OCI-LY7 (cell line): ENCODE results near the gene TRIM71. TPM values are rescaled to one million over a fixed set of nuclear protein-coding genes. Genes with fewer than 3 reads are reported as not detected.

Source experiments
- BruUV-seq: library from RNA; stranded (reverse); fragments of 400-500 nt; replicated peaks from 2 replicates; lab custom pipeline; 2021; lab: Mats Ljungman, UMichigan
- CTCF ChIA-PET: fragments of 300-600 bp; sonication (Branson Sonifier 250); formaldehyde crosslinking; loops from one replicate; lab custom pipeline; 2022; ENCODE audit warnings: antibody characterized with exemption; ENCODE audit not compliant: unreplicated experiment; lab: Charles Lee
- POLR2A ChIA-PET: fragments of 300-600 bp; sonication (Branson Sonifier 250); formaldehyde crosslinking; loops from one replicate; lab custom pipeline; 2022; ENCODE audit warnings: antibody characterized with exemption; lab: Charles Lee
- DNase-seq: peaks from one replicate; pipeline ENCODE4 v3.0.0-alpha.2; 2015; ENCODE audit warnings: low spot score
- H2AFZ ChIP-seq: fragments of 200-600 bp; sonication (generic), shearing (Covaris generic); 2 replicates; pipeline ENCODE4 v1.6.1; 2014; ENCODE audit warnings: mild to moderate bottlenecking, antibody characterized with exemption, low read length, moderate library complexity
- H3K27ac ChIP-seq: fragments of 200-600 bp; sonication (generic); 2 replicates; pipeline ENCODE4 v1.5.1; 2014; ENCODE audit warnings: mixed run types, low read depth, mild to moderate bottlenecking, moderate library complexity, low read length, inconsistent platforms; ENCODE audit not compliant: poor library complexity, severe bottlenecking
- H3K36me3 ChIP-seq: fragments of 200-600 bp; sonication (generic); 2 replicates; pipeline ENCODE4 v1.6.1; 2014; ENCODE audit warnings: mild to moderate bottlenecking, antibody characterized with exemption, low read length, moderate library complexity, mixed read lengths; ENCODE audit not compliant: insufficient read depth
- H3K4me1 ChIP-seq: fragments of 200-600 bp; sonication (generic); 2 replicates; pipeline ENCODE4 v1.5.1; 2014; ENCODE audit warnings: mild to moderate bottlenecking, low read length; ENCODE audit not compliant: insufficient read depth, poor library complexity, severe bottlenecking
- H3K4me2 ChIP-seq: fragments of 200-600 bp; sonication (generic); 2 replicates; pipeline ENCODE4 v1.6.1; 2014; ENCODE audit warnings: mild to moderate bottlenecking, low read length
- H3K4me3 ChIP-seq: fragments of 200-600 bp; sonication (generic); 2 replicates; pipeline ENCODE4 v1.5.1; 2014; ENCODE audit warnings: mild to moderate bottlenecking, low read depth, low read length; ENCODE audit not compliant: poor library complexity, severe bottlenecking
- H3K79me2 ChIP-seq: fragments of 200-600 bp; sonication (generic); 2 replicates; pipeline ENCODE4 v1.6.1; 2016; ENCODE audit warnings: low read depth, mild to moderate bottlenecking, low read length, moderate library complexity, mixed read lengths; ENCODE audit not compliant: insufficient read depth
- H3K9me2 ChIP-seq: fragments of 200-600 bp; sonication (generic); 2 replicates; pipeline ENCODE4 v1.6.1; 2016; ENCODE audit warnings: mild to moderate bottlenecking, low read length, mixed read lengths; ENCODE audit not compliant: insufficient read depth
- H3K9me3 ChIP-seq: fragments of 200-600 bp; sonication (generic); 2 replicates; pipeline ENCODE4 v1.6.1; 2014; ENCODE audit warnings: mild to moderate bottlenecking, mixed run types, low read length, mixed read lengths
- H4K20me1 ChIP-seq: fragments of 200-600 bp; sonication (generic); 2 replicates; pipeline ENCODE4 v1.6.1; 2014; ENCODE audit warnings: mild to moderate bottlenecking, antibody characterized with exemption, low read length, moderate library complexity, mixed read lengths; ENCODE audit not compliant: insufficient read depth
- CTCF ChIP-seq: fragments of 200-600 bp; sonication (generic); conservative IDR thresholded peaks from 2 replicates; pipeline ENCODE4 v1.5.1; 2014; ENCODE audit warnings: mild to moderate bottlenecking, antibody characterized with exemption, low read length, moderate library complexity, mixed read lengths
- EZH2phosphoT487 ChIP-seq: fragments of 200-600 bp; sonication (generic); IDR thresholded peaks from 2 replicates; pipeline ENCODE4 v1.6.1; 2018; ENCODE audit warnings: low read depth, borderline replicate concordance, mild to moderate bottlenecking, mixed run types, antibody characterized with exemption, low read length, moderate library complexity, mixed read lengths
- intact Hi-C: fragments of 100-400 bp; cut with micrococcal nuclease; formaldehyde crosslinking; loops from one replicate; pipeline ENCODE4 v1.10.0; 2022; ENCODE audit not compliant: unreplicated experiment
- total RNA-seq, 2 experiments: library from RNA; depleted of rRNA in 1 of 2; stranded (reverse); fragments of >200 nt in 1 of 2; shearing (Covaris generic) in 1 of 2; gene quantifications; 2 replicates each; pipeline ENCODE4 v1.2.3, GENCODE V29; 2014 to 2022

The TRIM71 gene
- total RNA-seq, 2 experiments from 2014 or later: not detected

- TF ChIP-seq CTCF (no peak), EZH2phosphoT487 (no peak)
- no peaks in the 10 kb centered on the region for H3K4me1 ChIP-seq
- no peak for DNase-seq
- CTCF ChIA-PET: interaction anchor here (0.6 kb wide), 1 partner anchor 165 kb away, joined by 5 read pairs; no protein-coding TSS in a partner anchor
- intact Hi-C loops: no loop called here
- H2AFZ ChIP-seq: no peak overlapping the region
- H3K27ac ChIP-seq: no peak overlapping the region
- H3K79me2 ChIP-seq: no peaks in the 10 kb centered on the region
- no peaks in the 10 kb centered on the region for H3K36me3 ChIP-seq
- H3K4me2 ChIP-seq: no peak overlapping the region
- no peaks in the 10 kb centered on the region for H3K9me3 ChIP-seq
- BruUV-seq: no TSS peak
- H3K9me2 ChIP-seq: no peaks in the 10 kb centered on the region
- POLR2A ChIA-PET: interaction anchor here (0.6 kb wide), 1 partner anchor 159 kb away, joined by 6 read pairs; no protein-coding TSS in a partner anchor
- no peaks in the 10 kb centered on the region for H4K20me1 ChIP-seq
- H3K4me3 ChIP-seq: no peak overlapping the region
Observed at GRCh38 chr3:32872487-32873382, 54.9 kb downstream of the TRIM71 start.

- H2AFZ ChIP-seq: no peak overlapping the region
- no peaks in the 10 kb centered on the region for H4K20me1 ChIP-seq
- DNase-seq: no peak
- ChIA-PET POLR2A (interaction anchor here (0.6 kb wide), 2 partner anchors 160 to 237 kb away, joined by 3 to 6 read pairs; no protein-coding TSS in a partner anchor), CTCF (no interaction called here)
- no TSS peak for BruUV-seq
- H3K4me3 ChIP-seq: no peak overlapping the region
- intact Hi-C loops: no loop called here
- H3K79me2 ChIP-seq: no peaks in the 10 kb centered on the region
- H3K27ac ChIP-seq: no peak overlapping the region
- no peaks in the 10 kb centered on the region for H3K9me2 ChIP-seq
- H3K4me1 ChIP-seq: no peaks in the 10 kb centered on the region
- H3K4me2 ChIP-seq: no peak overlapping the region
- TF ChIP-seq CTCF (0 out of 2 replicates have a peak, but pooled peaks have one; percentile 24), EZH2phosphoT487 (no peak)
- H3K36me3 ChIP-seq: no peaks in the 10 kb centered on the region
- H3K9me3 ChIP-seq: no peaks in the 10 kb centered on the region
Observed at GRCh38 chr3:32873531-32874130, 55.8 kb downstream of the TRIM71 start.
